ENCODE data around the gene PLA2G3.

DNA sequence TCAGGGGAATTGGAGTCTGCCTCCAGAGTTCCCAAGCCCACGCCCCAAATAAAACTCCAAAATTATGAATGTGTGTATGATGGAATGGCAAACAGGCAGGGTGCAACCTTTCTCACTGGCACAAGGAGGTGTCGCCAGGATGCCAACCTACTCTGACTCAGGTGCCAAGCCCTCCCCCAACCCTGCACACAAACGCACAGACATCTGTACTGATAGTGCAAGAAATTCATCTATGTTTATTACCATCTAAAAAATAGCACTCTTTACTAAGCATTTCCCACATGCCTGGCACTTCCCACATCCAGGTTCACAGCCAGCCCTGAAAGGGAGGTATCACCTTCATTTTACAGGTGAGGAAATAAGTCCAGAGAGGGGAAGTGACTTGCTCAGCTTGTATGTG lies 1.2 kb downstream of the PLA2G3 start:
- TF ChIP-seq POLR2A (IDR thresholded peaks at IDR 0.05) = no peak
- TF ChIP-seq, protein P1, sequence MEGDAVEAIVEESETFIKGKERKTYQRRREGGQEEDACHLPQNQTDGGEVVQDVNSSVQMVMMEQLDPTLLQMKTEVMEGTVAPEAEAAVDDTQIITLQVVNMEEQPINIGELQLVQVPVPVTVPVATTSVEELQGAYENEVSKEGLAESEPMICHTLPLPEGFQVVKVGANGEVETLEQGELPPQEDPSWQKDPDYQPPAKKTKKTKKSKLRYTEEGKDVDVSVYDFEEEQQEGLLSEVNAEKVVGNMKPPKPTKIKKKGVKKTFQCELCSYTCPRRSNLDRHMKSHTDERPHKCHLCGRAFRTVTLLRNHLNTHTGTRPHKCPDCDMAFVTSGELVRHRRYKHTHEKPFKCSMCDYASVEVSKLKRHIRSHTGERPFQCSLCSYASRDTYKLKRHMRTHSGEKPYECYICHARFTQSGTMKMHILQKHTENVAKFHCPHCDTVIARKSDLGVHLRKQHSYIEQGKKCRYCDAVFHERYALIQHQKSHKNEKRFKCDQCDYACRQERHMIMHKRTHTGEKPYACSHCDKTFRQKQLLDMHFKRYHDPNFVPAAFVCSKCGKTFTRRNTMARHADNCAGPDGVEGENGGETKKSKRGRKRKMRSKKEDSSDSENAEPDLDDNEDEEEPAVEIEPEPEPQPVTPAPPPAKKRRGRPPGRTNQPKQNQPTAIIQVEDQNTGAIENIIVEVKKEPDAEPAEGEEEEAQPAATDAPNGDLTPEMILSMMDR (IDR thresholded peaks at IDR 0.05) = no peak

Measured in vagina (tissue), 2 donors.